ENCODE measurements around the gene ORAI3. TPM values are rescaled to one million over a fixed set of nuclear protein-coding genes. Genes with fewer than 3 reads are reported as not detected.

The ORAI3 gene
- total and polyA plus RNA-seq, 2 of the 13 experiments (the other 11 are each of a cell fraction or from before 2014, with no cell fraction given), result 11.4 to 32.0 TPM

DNA sequence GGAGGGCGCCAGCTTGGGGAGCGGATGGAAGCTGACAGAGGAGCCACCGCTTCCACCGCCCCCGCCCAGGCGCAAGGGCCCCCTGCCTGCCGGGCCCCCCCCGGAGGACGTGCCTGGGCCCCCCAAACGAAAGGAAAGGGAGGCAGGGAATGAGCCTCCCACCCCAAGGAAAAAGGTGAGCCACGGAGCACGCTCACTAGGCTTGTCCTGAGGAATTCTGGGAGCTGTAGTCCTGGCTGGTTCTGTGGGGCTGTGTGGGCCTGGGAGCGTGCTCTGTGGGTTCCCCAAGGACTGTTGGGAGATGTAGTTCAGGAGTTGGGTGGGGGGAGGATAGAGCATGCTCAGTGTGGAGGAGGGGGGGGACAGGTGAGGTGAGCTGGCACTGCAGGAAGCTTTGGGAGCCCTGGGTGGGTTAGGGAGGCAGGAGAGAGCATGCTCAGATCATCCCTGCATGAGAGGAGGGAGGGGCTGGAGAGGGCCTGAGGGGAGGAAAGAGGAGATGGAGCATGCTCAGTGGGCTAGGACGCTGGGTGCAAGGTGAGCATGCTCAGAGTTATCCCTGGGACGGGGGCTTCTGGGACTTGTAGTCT lies 21.0 kb upstream of the ORAI3 start:
- H2AFZ ChIP-seq (ENCODE audit: low read length), result no peak overlapping the region
- POLR2A ChIA-PET, result interaction anchor here (0.7 to 2.4 kb wide), 4 partner anchors 14 to 252 kb away, joined by 3 to 8 read pairs (median 4); partner anchors contain the start of genes FUS and ORAI3
- no peaks in the 10 kb centered on the region for H4K20me1 ChIP-seq (ENCODE audit: insufficient read depth, low read length)
- BruUV-seq (replicated peaks), result no TSS peak
- no peaks in the 10 kb centered on the region; a peak in 1 of 5 replicates for H3K27me3 ChIP-seq (ENCODE audit: control insufficient read depth in 1 of 2, insufficient read depth in 2 of 2, low read length in 2 of 2)
- FAIRE-seq (peak; percentile 95), DNase-seq (ENCODE audit: low spot score) (peak; percentile 61), ATAC-seq (peak; percentile 50)
- no peak overlapping the region for H3K4me2 ChIP-seq (ENCODE audit: low read depth, low read length)
- intact Hi-C loops (cut with micrococcal nuclease; ENCODE audit: unreplicated experiment), result loop anchor here (10.0 kb wide), 1 partner anchor 233 kb away; the partner anchor contains the start of gene SRCAP
- no peaks in the 10 kb centered on the region for H3K79me2 ChIP-seq (ENCODE audit: insufficient read depth, low read length)
- peaks cover 11 to 25% of the 10 kb centered on the region in 2 experiments for H3K36me3 ChIP-seq (replicated peaks in 1 of 2; ENCODE audit: control insufficient read depth in 1 of 2, insufficient read depth in 2 of 2, low read length in 2 of 2)
- CTCF ChIA-PET (ENCODE audit: low intra/inter-chr PET ratio, low total read pairs), result no interaction called here
- H3K9me3 ChIP-seq (ENCODE audit: low read length), result no peaks in the 10 kb centered on the region
- H3K4me3 ChIP-seq (replicated peaks in 1 of 3; ENCODE audit: insufficient read depth in 1 of 3, low read depth in 2 of 3, low read length in 3 of 3), result no peak overlapping the region
- peaks cover 15% of the 10 kb centered on the region for H3K4me1 ChIP-seq (ENCODE audit: insufficient read depth, low read length)
- in situ Hi-C loops (cut with HindIII; ENCODE audit: extremely low pct_ligation_motif_present, low pct_unique_long_range_greater_than_20kb), result no loop called here
- no peak overlapping the region for H3K27ac ChIP-seq (ENCODE audit: extremely low read length, insufficient read depth, low read length)
- WGBS (ENCODE audit: low lambda C conversion rate), result 78% methylated on average over 15 of the region's 15 CpGs
- H3K9ac ChIP-seq (ENCODE audit: insufficient read depth, low read depth, low read length), result no peak overlapping the region
- TF ChIP-seq ZNF34 (CRISPR knock-in tag; IDR thresholded peaks at IDR 0.05; ENCODE audit: borderline replicate concordance) (no peak), NR2F1 (CRISPR knock-in tag; IDR thresholded peaks at IDR 0.05) (no peak), ARNTL (CRISPR knock-in tag; IDR thresholded peaks at IDR 0.05) (no peak), THAP11 (CRISPR knock-in tag; IDR thresholded peaks at IDR 0.05) (peak; percentile 96), ZSCAN9 (CRISPR knock-in tag; IDR thresholded peaks at IDR 0.05; ENCODE audit: borderline replicate concordance) (no peak), ZFX (CRISPR knock-in tag; IDR thresholded peaks at IDR 0.05; ENCODE audit: low read depth) (peak; percentile 37; the same call in 1 of the 2 replicates), GLI4 (CRISPR knock-in tag; IDR thresholded peaks at IDR 0.05; ENCODE audit: borderline replicate concordance) (no peak), ATM (IDR thresholded peaks at IDR 0.05; ENCODE audit: borderline replicate concordance) (no peak), NR2C2 (CRISPR knock-in tag; IDR thresholded peaks at IDR 0.05; ENCODE audit: borderline replicate concordance) (peak; percentile 80), SOX13 (IDR thresholded peaks at IDR 0.05) (no peak), SOX13 (CRISPR knock-in tag; conservative IDR thresholded peaks at IDR 0.05 in 1 of 2, IDR thresholded peaks at IDR 0.05 in 1 of 2) (no peak), SNAPC2 (CRISPR knock-in tag; IDR thresholded peaks at IDR 0.05) (no peak), POLR2A (IDR thresholded peaks at IDR 0.05; ENCODE audit: insufficient read depth in 1 of 2, low read depth in 2 of 2, low read length in 2 of 2) (0 out of 4 replicates have a peak, but pooled peaks of 1 of the 2 experiments have one; percentile 36), GFI1 (CRISPR knock-in tag; IDR thresholded peaks at IDR 0.05; ENCODE audit: borderline replicate concordance) (no peak), KAT8 (CRISPR knock-in tag; IDR thresholded peaks at IDR 0.05) (no peak)
- TF ChIP-seq, protein P1, sequence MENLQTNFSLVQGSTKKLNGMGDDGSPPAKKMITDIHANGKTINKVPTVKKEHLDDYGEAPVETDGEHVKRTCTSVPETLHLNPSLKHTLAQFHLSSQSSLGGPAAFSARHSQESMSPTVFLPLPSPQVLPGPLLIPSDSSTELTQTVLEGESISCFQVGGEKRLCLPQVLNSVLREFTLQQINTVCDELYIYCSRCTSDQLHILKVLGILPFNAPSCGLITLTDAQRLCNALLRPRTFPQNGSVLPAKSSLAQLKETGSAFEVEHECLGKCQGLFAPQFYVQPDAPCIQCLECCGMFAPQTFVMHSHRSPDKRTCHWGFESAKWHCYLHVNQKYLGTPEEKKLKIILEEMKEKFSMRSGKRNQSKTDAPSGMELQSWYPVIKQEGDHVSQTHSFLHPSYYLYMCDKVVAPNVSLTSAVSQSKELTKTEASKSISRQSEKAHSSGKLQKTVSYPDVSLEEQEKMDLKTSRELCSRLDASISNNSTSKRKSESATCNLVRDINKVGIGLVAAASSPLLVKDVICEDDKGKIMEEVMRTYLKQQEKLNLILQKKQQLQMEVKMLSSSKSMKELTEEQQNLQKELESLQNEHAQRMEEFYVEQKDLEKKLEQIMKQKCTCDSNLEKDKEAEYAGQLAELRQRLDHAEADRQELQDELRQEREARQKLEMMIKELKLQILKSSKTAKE (CRISPR knock-in tag; IDR thresholded peaks at IDR 0.05; ENCODE audit: borderline replicate concordance), result no peak
- TF ChIP-seq, protein P2, sequence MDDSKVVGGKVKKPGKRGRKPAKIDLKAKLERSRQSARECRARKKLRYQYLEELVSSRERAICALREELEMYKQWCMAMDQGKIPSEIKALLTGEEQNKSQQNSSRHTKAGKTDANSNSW (CRISPR knock-in tag; IDR thresholded peaks at IDR 0.05; ENCODE audit: borderline replicate concordance), result no peak
- TF ChIP-seq, protein P3, sequence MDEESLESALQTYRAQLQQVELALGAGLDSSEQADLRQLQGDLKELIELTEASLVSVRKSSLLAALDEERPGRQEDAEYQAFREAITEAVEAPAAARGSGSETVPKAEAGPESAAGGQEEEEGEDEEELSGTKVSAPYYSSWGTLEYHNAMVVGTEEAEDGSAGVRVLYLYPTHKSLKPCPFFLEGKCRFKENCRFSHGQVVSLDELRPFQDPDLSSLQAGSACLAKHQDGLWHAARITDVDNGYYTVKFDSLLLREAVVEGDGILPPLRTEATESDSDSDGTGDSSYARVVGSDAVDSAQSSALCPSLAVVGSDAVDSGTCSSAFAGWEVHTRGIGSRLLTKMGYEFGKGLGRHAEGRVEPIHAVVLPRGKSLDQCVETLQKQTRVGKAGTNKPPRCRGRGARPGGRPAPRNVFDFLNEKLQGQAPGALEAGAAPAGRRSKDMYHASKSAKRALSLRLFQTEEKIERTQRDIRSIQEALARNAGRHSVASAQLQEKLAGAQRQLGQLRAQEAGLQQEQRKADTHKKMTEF (CRISPR knock-in tag; IDR thresholded peaks at IDR 0.05), result no peak
- TF ChIP-seq, protein P4, sequence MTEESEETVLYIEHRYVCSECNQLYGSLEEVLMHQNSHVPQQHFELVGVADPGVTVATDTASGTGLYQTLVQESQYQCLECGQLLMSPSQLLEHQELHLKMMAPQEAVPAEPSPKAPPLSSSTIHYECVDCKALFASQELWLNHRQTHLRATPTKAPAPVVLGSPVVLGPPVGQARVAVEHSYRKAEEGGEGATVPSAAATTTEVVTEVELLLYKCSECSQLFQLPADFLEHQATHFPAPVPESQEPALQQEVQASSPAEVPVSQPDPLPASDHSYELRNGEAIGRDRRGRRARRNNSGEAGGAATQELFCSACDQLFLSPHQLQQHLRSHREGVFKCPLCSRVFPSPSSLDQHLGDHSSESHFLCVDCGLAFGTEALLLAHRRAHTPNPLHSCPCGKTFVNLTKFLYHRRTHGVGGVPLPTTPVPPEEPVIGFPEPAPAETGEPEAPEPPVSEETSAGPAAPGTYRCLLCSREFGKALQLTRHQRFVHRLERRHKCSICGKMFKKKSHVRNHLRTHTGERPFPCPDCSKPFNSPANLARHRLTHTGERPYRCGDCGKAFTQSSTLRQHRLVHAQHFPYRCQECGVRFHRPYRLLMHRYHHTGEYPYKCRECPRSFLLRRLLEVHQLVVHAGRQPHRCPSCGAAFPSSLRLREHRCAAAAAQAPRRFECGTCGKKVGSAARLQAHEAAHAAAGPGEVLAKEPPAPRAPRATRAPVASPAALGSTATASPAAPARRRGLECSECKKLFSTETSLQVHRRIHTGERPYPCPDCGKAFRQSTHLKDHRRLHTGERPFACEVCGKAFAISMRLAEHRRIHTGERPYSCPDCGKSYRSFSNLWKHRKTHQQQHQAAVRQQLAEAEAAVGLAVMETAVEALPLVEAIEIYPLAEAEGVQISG (CRISPR knock-in tag; IDR thresholded peaks at IDR 0.05), result peak; percentile 52
